MM.1S (cell line): ENCODE measurements around the gene HORMAD2.

Experiments
- DNase-seq: peaks from one replicate; pipeline ENCODE4 v3.0.0-alpha.2; 2015
- H2AFZ ChIP-seq: fragments of 300-600 bp; sonication (generic); 2 replicates; pipeline ENCODE4 v1.6.0; 2016; ENCODE audit warnings: antibody characterized with exemption, low read length
- H3F3A ChIP-seq: fragments of 300-600 bp; sonication (generic); 2 replicates; pipeline ENCODE4 v1.6.1; 2016; ENCODE audit warnings: mild to moderate bottlenecking, antibody characterized with exemption, low read length, moderate library complexity, mixed read lengths; ENCODE audit not compliant: insufficient read depth
- H3K27ac ChIP-seq: fragments of 300-600 bp; sonication (generic); 2 replicates; pipeline ENCODE4 v1.5.1; 2016; ENCODE audit warnings: mild to moderate bottlenecking, low read length
- H3K27me3 ChIP-seq: fragments of 300-600 bp; sonication (generic); replicated peaks from 2 replicates; pipeline ENCODE4 v1.6.0; 2016; ENCODE audit warnings: low read length; ENCODE audit not compliant: insufficient read depth
- H3K36me3 ChIP-seq: fragments of 300-600 bp; sonication (generic); replicated peaks from 2 replicates; pipeline ENCODE4 v1.6.1; 2016; ENCODE audit warnings: mild to moderate bottlenecking, low read length, mixed read lengths; ENCODE audit not compliant: insufficient read depth
- H3K4me1 ChIP-seq: fragments of 300-600 bp; sonication (generic); 2 replicates; pipeline ENCODE4 v1.6.1; 2016; ENCODE audit warnings: low read length, mixed read lengths
- H3K4me2 ChIP-seq: fragments of 300-600 bp; sonication (generic); 2 replicates; pipeline ENCODE4 v1.6.0; 2016; ENCODE audit warnings: low read depth, low read length
- H3K4me3 ChIP-seq: fragments of 300-600 bp; sonication (generic); 2 replicates; pipeline ENCODE4 v1.5.1; 2016; ENCODE audit warnings: low read length, mixed read lengths
- H3K79me2 ChIP-seq: fragments of 300-600 bp; sonication (generic); 2 replicates; pipeline ENCODE4 v1.6.1; 2016; ENCODE audit warnings: mixed run types, low read length, mixed read lengths
- H3K9ac ChIP-seq: fragments of 300-600 bp; sonication (generic); 2 replicates; pipeline ENCODE4 v1.6.1; 2016; ENCODE audit warnings: low read length, mixed read lengths
- H3K9me2 ChIP-seq: fragments of 300-600 bp; sonication (generic); replicated peaks from 2 replicates; pipeline ENCODE4 v1.6.1; 2016; ENCODE audit warnings: mild to moderate bottlenecking, low read length, mixed read lengths; ENCODE audit not compliant: insufficient read depth
- H3K9me3 ChIP-seq: fragments of 300-600 bp; sonication (generic); replicated peaks from 2 replicates; pipeline ENCODE4 v1.6.1; 2016; ENCODE audit warnings: mild to moderate bottlenecking, low read length, mixed read lengths; ENCODE audit not compliant: insufficient read depth
- H4K20me1 ChIP-seq: fragments of 300-600 bp; sonication (generic); 2 replicates; pipeline ENCODE4 v1.6.1; 2016; ENCODE audit warnings: mild to moderate bottlenecking, low read length, moderate library complexity, mixed read lengths; ENCODE audit not compliant: insufficient read depth
- EZH2 ChIP-seq: fragments of 300-600 bp; sonication (generic); optimal IDR thresholded peaks from 2 replicates; pipeline ENCODE3; 2017; ENCODE audit warnings: low read depth, mild to moderate bottlenecking, antibody characterized with exemption, low read length, mixed read lengths
- EZH2phosphoT487 ChIP-seq: fragments of 300-600 bp; sonication (generic); IDR thresholded peaks from 2 replicates; pipeline ENCODE4 v1.6.1; 2018; ENCODE audit warnings: antibody characterized with exemption, low read length
- TF ChIP-seq, protein P1 (sequence below): fragments of 300-600 bp; sonication (generic); IDR thresholded peaks from 2 replicates; pipeline ENCODE4 v1.5.1; 2016; ENCODE audit warnings: antibody characterized with exemption, low read length, mixed read lengths

Gene HORMAD2

DNA sequence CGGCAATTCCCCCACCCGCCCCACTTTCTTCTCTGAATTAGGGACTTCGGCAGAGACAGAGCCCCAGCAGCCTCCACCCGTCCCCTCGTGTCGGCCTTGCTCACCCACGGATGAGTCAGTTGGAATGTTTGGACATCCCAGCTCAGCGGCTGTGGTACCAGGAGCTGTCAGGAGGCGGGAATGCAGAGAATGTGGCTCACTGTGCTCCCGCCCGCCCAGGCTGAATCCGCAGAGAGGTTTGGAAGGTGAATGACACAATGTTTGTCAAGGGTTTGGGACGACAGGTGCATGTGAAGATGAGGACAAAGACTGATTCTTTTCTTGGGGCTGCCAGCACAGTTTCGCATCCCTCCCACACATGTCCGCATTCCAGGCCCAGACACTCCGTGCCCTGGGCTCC, 126.7 kb downstream of the HORMAD2 start:
- Histone ChIP-seq H3K4me2 (no peak overlapping the region), H3K27ac (no peak overlapping the region), H3K79me2 (no peaks in the 10 kb centered on the region), H3K9me3 (no peaks in the 10 kb centered on the region), H3K36me3 (no peaks in the 10 kb centered on the region), H3K9me2 (no peaks in the 10 kb centered on the region), H3K4me1 (no peaks in the 10 kb centered on the region), H4K20me1 (no peaks in the 10 kb centered on the region), H3K9ac (no peak overlapping the region), H3K4me3 (no peak overlapping the region), H2AFZ (no peak overlapping the region), H3K27me3 (peaks cover 16% of the 10 kb centered on the region), H3F3A (no peaks in the 10 kb centered on the region)
- no peak for DNase-seq
- TF ChIP-seq, protein P1, sequence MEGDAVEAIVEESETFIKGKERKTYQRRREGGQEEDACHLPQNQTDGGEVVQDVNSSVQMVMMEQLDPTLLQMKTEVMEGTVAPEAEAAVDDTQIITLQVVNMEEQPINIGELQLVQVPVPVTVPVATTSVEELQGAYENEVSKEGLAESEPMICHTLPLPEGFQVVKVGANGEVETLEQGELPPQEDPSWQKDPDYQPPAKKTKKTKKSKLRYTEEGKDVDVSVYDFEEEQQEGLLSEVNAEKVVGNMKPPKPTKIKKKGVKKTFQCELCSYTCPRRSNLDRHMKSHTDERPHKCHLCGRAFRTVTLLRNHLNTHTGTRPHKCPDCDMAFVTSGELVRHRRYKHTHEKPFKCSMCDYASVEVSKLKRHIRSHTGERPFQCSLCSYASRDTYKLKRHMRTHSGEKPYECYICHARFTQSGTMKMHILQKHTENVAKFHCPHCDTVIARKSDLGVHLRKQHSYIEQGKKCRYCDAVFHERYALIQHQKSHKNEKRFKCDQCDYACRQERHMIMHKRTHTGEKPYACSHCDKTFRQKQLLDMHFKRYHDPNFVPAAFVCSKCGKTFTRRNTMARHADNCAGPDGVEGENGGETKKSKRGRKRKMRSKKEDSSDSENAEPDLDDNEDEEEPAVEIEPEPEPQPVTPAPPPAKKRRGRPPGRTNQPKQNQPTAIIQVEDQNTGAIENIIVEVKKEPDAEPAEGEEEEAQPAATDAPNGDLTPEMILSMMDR, result no peak
- no peak for TF ChIP-seq EZH2phosphoT487
- TF ChIP-seq EZH2, result no peak

DNA sequence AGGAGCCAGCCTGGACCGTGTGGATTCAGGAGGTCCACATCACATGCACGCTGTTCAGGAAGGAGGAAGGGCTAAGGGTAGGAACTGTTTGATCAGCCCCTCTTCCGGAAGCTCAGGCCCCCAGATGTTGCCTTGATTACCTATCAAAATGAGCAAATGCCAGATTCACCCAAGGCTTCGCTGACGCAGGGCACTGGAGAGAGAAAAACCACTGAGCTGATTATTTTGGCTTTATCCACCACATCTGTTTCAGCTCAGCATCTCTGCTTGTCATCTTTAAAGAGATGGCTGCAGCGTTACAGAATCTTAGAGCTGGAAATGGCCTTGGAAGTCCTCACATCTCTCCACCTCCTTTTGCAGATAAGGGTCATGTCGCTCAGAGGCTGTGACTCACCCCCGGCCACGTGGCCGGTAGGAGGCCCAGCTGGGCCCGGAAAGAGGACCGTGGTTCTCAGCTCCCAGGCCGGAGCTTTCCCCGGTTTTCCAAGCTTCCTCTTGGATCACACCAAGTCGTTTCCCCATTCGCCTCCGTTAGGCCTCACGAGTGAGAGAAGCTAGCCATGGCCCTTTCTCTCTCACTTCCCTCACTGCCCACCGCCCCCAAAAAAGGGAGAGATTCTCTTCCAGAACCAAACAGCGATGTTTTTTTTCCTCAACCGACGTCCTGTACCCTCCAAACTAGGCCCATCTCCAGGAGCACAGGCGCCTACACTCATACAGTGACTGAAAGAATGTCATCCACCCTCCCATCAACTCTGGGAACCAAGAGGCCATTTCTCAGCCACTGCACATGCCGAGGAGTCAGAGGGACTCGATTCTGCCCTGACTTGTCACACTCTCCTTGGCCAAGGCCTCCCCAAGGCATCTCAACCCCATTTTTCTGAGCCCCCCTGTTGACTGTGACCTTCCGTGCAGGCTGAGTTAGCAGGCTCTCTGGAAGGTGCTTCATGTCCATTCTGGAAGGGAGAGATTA, 128.7 kb downstream of the HORMAD2 start:
- Histone ChIP-seq H3K27me3 (peaks cover 25% of the 10 kb centered on the region), H4K20me1 (no peaks in the 10 kb centered on the region), H3K27ac (no peak overlapping the region), H2AFZ (no peak overlapping the region), H3K9me3 (no peaks in the 10 kb centered on the region), H3K9ac (no peak overlapping the region), H3K4me1 (no peaks in the 10 kb centered on the region), H3K4me2 (no peak overlapping the region), H3K36me3 (no peaks in the 10 kb centered on the region), H3F3A (no peaks in the 10 kb centered on the region), H3K9me2 (no peaks in the 10 kb centered on the region), H3K4me3 (no peak overlapping the region), H3K79me2 (no peaks in the 10 kb centered on the region)
- TF ChIP-seq, protein P1, result no peak
- no peak for TF ChIP-seq EZH2
- no peak for TF ChIP-seq EZH2phosphoT487
- DNase-seq, result no peak

DNA sequence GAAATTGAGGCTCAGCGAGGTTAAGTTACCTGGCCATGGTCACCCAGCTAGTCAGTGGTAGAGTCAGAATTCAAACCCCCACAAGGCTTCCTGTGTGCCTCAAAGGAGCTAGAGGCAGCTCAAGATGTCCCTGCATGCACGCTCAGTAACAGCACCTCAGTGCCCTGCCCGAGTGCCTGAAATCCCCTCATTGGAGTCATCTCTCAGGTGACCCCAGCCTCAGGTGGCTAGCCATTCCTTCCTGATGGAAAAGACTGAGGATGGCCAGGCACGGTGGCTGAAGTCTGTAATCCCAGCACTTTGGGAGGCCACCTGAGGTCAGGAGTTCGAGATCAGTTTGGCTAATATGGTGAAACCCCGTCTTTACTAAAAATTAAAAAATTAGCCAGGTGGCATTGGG, 129.4 kb downstream of the HORMAD2 start:
- Histone ChIP-seq H3K9me2 (no peaks in the 10 kb centered on the region), H2AFZ (no peak overlapping the region), H3K36me3 (no peaks in the 10 kb centered on the region), H4K20me1 (no peaks in the 10 kb centered on the region), H3F3A (no peaks in the 10 kb centered on the region), H3K9ac (no peak overlapping the region), H3K27me3 (peaks cover 27% of the 10 kb centered on the region), H3K4me3 (no peak overlapping the region), H3K79me2 (no peaks in the 10 kb centered on the region), H3K4me1 (no peaks in the 10 kb centered on the region), H3K4me2 (no peak overlapping the region), H3K9me3 (no peaks in the 10 kb centered on the region), H3K27ac (no peak overlapping the region)
- DNase-seq, result no peak
- no peak for TF ChIP-seq EZH2phosphoT487
- TF ChIP-seq, protein P1, result no peak
- no peak for TF ChIP-seq EZH2
